PC-9 (cell line): ENCODE measurements around the gene LRMDA. TPM values are rescaled to one million over a fixed set of nuclear protein-coding genes. Genes with fewer than 3 reads are reported as not detected.

Experiments used
- BruUV-seq: library from RNA; stranded (reverse); fragments of 400-500 nt; replicated peaks from 2 replicates; lab custom pipeline; 2021; lab: Mats Ljungman, UMichigan
- CTCF ChIA-PET: fragments of 300-600 bp; sonication (Branson Sonifier 250); formaldehyde crosslinking; loops from one replicate; lab custom pipeline; 2022; ENCODE audit warnings: antibody characterized with exemption; lab: Charles Lee
- POLR2A ChIA-PET: fragments of 300-600 bp; sonication (Branson Sonifier 250); formaldehyde crosslinking; loops from one replicate; lab custom pipeline; 2022; ENCODE audit warnings: antibody characterized with exemption; ENCODE audit not compliant: unreplicated experiment; lab: Charles Lee
- DNase-seq, 2 experiments: peaks; one replicate each; pipeline versions ENCODE4 v3.0.0 to v3.0.0-alpha.2; 2015 to 2022; ENCODE audit warnings: mixed read lengths in 1 of 2
- H2AFZ ChIP-seq: fragments of 200-600 bp; sonication (generic); 2 replicates; pipeline ENCODE4 v1.8.1; 2017; ENCODE audit warnings: antibody characterized with exemption
- H3F3A ChIP-seq: fragments of 200-600 bp; sonication (generic); 2 replicates; pipeline ENCODE4 v1.8.1; 2017; ENCODE audit warnings: antibody characterized with exemption, mild to moderate bottlenecking, low read depth; ENCODE audit not compliant: insufficient read depth
- H3K27ac ChIP-seq: fragments of 200-600 bp; sonication (generic); 2 replicates; pipeline ENCODE4 v1.6.1; 2016; ENCODE audit warnings: mixed run types
- H3K27me3 ChIP-seq: fragments of 200-600 bp; sonication (generic); 2 replicates; pipeline ENCODE4 v1.6.1; 2016; ENCODE audit warnings: low read depth, mixed run types; ENCODE audit not compliant: insufficient read depth
- H3K36me3 ChIP-seq: fragments of 200-600 bp; sonication (generic); 2 replicates; pipeline ENCODE4 v1.6.1; 2016; ENCODE audit warnings: low read depth, mixed run types
- H3K4me1 ChIP-seq: fragments of 200-600 bp; sonication (generic); replicated peaks from 2 replicates; pipeline ENCODE4 v1.6.1; 2016; ENCODE audit warnings: mixed run types; ENCODE audit not compliant: insufficient read depth
- H3K4me2 ChIP-seq: fragments of 200-600 bp; sonication (generic); 2 replicates; pipeline ENCODE4 v1.6.1; 2017; ENCODE audit warnings: mixed run types
- H3K4me3 ChIP-seq: fragments of 200-600 bp; sonication (generic); 2 replicates; pipeline ENCODE4 v1.6.1; 2016; ENCODE audit warnings: mixed run types
- H3K79me2 ChIP-seq: fragments of 200-600 bp; sonication (generic); 2 replicates; pipeline ENCODE4 v1.6.1; 2017; ENCODE audit warnings: low read depth, mixed run types
- H3K9me2 ChIP-seq: fragments of 200-600 bp; sonication (generic); 2 replicates; pipeline ENCODE4 v1.8.1; 2017; ENCODE audit warnings: mild to moderate bottlenecking; ENCODE audit not compliant: insufficient read depth
- H3K9me3 ChIP-seq: fragments of 200-600 bp; sonication (generic); 2 replicates; pipeline ENCODE4 v1.8.1; 2016; ENCODE audit warnings: low read depth; ENCODE audit not compliant: insufficient read depth
- H4K20me1 ChIP-seq: fragments of 200-600 bp; sonication (generic); 2 replicates; pipeline ENCODE4 v1.8.1; 2017; ENCODE audit not compliant: insufficient read depth
- EZH2 ChIP-seq: fragments of 200-600 bp; sonication (generic); IDR thresholded peaks from 2 replicates; pipeline ENCODE4 v1.8.0; 2017; ENCODE audit warnings: antibody characterized with exemption, low read depth
- intact Hi-C: fragments of 100-400 bp; cut with micrococcal nuclease; formaldehyde crosslinking; loops from one replicate; pipeline ENCODE4 v1.10.0; 2022; ENCODE audit not compliant: unreplicated experiment
- total RNA-seq: library from RNA; stranded (reverse); gene quantifications from 2 replicates; pipeline ENCODE4 v1.2.3, GENCODE V29; 2021
- TF ChIP-seq, protein P1 (sequence below): fragments of 200-600 bp; sonication (generic); conservative IDR thresholded peaks from 2 replicates; pipeline ENCODE4 v1.6.1; 2017; ENCODE audit warnings: mixed run types, antibody characterized with exemption, mild to moderate bottlenecking, moderate library complexity

Gene LRMDA
- total RNA-seq, 1 experiment from 2014 or later = not detected

DNA sequence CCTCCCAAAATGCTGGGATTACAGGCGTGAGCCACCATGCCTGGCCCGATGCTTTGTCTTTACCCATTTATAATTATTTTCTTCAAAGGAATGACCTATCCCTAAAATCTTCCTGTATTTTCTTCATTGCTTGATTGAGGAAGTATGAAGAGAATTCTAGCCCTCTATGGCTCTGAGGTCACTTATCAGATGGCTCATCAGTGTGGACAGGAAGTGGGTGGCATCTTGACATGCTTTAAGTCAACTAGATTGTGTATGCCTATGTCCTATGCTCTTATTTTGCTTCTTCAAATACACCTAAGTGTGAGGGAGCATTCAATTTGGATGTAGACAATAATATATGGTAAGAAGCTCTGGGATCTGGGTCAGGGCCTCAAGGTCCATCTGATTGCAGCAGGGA, 1020.5 kb downstream of the LRMDA start:
- no peaks in the 10 kb centered on the region for H3F3A ChIP-seq
- no peak overlapping the region for H3K27ac ChIP-seq
- TF ChIP-seq, protein P1, sequence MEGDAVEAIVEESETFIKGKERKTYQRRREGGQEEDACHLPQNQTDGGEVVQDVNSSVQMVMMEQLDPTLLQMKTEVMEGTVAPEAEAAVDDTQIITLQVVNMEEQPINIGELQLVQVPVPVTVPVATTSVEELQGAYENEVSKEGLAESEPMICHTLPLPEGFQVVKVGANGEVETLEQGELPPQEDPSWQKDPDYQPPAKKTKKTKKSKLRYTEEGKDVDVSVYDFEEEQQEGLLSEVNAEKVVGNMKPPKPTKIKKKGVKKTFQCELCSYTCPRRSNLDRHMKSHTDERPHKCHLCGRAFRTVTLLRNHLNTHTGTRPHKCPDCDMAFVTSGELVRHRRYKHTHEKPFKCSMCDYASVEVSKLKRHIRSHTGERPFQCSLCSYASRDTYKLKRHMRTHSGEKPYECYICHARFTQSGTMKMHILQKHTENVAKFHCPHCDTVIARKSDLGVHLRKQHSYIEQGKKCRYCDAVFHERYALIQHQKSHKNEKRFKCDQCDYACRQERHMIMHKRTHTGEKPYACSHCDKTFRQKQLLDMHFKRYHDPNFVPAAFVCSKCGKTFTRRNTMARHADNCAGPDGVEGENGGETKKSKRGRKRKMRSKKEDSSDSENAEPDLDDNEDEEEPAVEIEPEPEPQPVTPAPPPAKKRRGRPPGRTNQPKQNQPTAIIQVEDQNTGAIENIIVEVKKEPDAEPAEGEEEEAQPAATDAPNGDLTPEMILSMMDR = no peak
- TF ChIP-seq EZH2 = no peak
- H3K4me1 ChIP-seq = no peaks in the 10 kb centered on the region
- ChIA-PET CTCF (no interaction called here), POLR2A (no interaction called here)
- no peak overlapping the region for H3K4me2 ChIP-seq
- H3K9me3 ChIP-seq = no peaks in the 10 kb centered on the region
- no peaks in the 10 kb centered on the region for H3K27me3 ChIP-seq
- no peaks in the 10 kb centered on the region for H3K79me2 ChIP-seq
- H3K4me3 ChIP-seq = no peak overlapping the region
- no peaks in the 10 kb centered on the region for H4K20me1 ChIP-seq
- no peaks in the 10 kb centered on the region for H3K36me3 ChIP-seq
- no TSS peak for BruUV-seq
- H2AFZ ChIP-seq = no peak overlapping the region
- no peaks in the 10 kb centered on the region for H3K9me2 ChIP-seq
- intact Hi-C loops = no loop called here
- DNase-seq = no peak

DNA sequence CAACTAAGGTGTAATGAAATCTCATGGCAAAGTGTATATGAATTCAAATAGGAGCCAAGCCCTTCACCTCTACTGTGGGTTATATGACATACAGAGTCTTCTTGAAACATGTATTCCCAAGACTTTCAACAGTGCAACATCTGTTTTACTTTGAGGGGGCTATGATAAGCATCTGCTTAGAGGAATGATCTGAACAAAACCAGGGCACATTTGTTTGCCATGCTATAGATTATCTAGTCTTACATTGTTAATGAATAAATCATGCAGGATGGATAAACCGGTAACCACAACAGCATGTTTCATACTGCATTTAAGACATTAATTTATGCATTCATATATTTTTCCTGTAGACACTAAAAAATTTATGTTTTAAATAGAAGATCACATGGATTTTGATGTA, 1021.9 kb downstream of the LRMDA start:
- Histone ChIP-seq H4K20me1 (no peaks in the 10 kb centered on the region), H3K4me2 (no peak overlapping the region), H2AFZ (no peak overlapping the region), H3K36me3 (no peaks in the 10 kb centered on the region), H3K9me2 (no peaks in the 10 kb centered on the region), H3K4me3 (no peak overlapping the region), H3K4me1 (no peaks in the 10 kb centered on the region), H3K27ac (no peak overlapping the region), H3K79me2 (no peaks in the 10 kb centered on the region), H3K27me3 (no peaks in the 10 kb centered on the region), H3K9me3 (no peaks in the 10 kb centered on the region), H3F3A (no peaks in the 10 kb centered on the region)
- DNase-seq = no peak
- intact Hi-C loops = no loop called here
- POLR2A ChIA-PET = no interaction called here
- CTCF ChIA-PET = no interaction called here
- BruUV-seq = no TSS peak
- TF ChIP-seq EZH2 = no peak
- TF ChIP-seq, protein P1 = no peak

DNA sequence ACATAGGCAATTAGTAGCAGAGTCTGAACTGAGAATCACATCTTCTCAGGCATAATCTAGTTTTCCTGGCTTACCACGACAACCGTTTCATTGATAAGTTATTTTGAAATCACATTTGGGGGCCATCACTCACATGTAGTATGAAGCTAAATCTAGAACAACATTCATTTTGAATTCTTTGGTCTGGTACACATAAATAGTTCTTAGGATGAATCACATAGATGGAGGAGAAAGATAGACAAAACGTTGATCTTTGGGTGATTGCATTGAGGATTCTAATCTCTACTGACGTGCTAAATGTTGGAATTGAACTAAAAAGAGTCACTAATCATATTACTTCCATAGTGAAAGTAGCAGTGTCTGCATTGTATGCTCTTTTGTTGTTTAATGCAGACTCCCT, 1022.6 kb downstream of the LRMDA start:
- ChIA-PET POLR2A (no interaction called here), CTCF (no interaction called here)
- Histone ChIP-seq H3F3A (no peaks in the 10 kb centered on the region), H3K4me1 (no peaks in the 10 kb centered on the region), H4K20me1 (no peaks in the 10 kb centered on the region), H3K4me2 (no peak overlapping the region), H3K27ac (no peak overlapping the region), H3K79me2 (no peaks in the 10 kb centered on the region), H3K9me3 (no peaks in the 10 kb centered on the region), H2AFZ (no peak overlapping the region), H3K9me2 (no peaks in the 10 kb centered on the region), H3K4me3 (no peak overlapping the region), H3K27me3 (no peaks in the 10 kb centered on the region), H3K36me3 (no peaks in the 10 kb centered on the region)
- intact Hi-C loops = no loop called here
- TF ChIP-seq, protein P1 = no peak
- BruUV-seq = no TSS peak
- no peak for DNase-seq
